GM21529 (cell line): ENCODE results near the gene ARHGAP4.

ENCODE experiments used
- ATAC-seq: cut with Tn5 transposase; IDR thresholded peaks from one replicate; pipeline ENCODE4 v1.9.1; 2021; ENCODE audit not compliant: unreplicated experiment

The ARHGAP4 gene

GRCh38 chrX:153928846-153929245 is 2.8 kb upstream of the ARHGAP4 start:
- ATAC-seq: no peak

GRCh38 chrX:153927922-153928760 is 2.1 kb upstream of the ARHGAP4 start:
- peak; percentile 84 for ATAC-seq

GRCh38 chrX:153927672-153927921 is 1.5 kb upstream of the ARHGAP4 start:
- ATAC-seq: no peak

GRCh38 chrX:153926858-153927671 is 1.0 kb upstream of the ARHGAP4 start:
- ATAC-seq: peak; percentile 45

- ATAC-seq: peak; percentile 0
Measured at GRCh38 chrX:153926552-153926857, 441 bp upstream of the ARHGAP4 start.

GRCh38 chrX:153925387-153925738 is 701 bp downstream of the ARHGAP4 start:
- ATAC-seq: no peak

GRCh38 chrX:153924149-153924861 is 1.8 kb downstream of the ARHGAP4 start:
- ATAC-seq: no peak

GRCh38 chrX:153922932-153923857 is 2.9 kb downstream of the ARHGAP4 start:
- ATAC-seq: no peak

- no peak for ATAC-seq
Measured at GRCh38 chrX:153921511-153922446, 4.3 kb downstream of the ARHGAP4 start.

GRCh38 chrX:153921070-153921469 is 5.0 kb downstream of the ARHGAP4 start:
- ATAC-seq: no peak

- no peak for ATAC-seq
Measured at GRCh38 chrX:153920546-153920945, 5.5 kb downstream of the ARHGAP4 start.

- no peak for ATAC-seq
Measured at GRCh38 chrX:153919281-153919680, 6.8 kb downstream of the ARHGAP4 start.

- no peak for ATAC-seq
Measured at GRCh38 chrX:153917869-153918268, 8.2 kb downstream of the ARHGAP4 start.

GRCh38 chrX:153913701-153914100 is 12.4 kb downstream of the ARHGAP4 start:
- no peak for ATAC-seq

GRCh38 chrX:153913211-153913610 is 12.9 kb downstream of the ARHGAP4 start:
- ATAC-seq: no peak

- ATAC-seq: no peak
Measured at GRCh38 chrX:153911798-153912197, 14.3 kb downstream of the ARHGAP4 start.

- ATAC-seq: no peak
Measured at GRCh38 chrX:153910446-153910845, 15.6 kb downstream of the ARHGAP4 start.

GRCh38 chrX:153909980-153910360 is 16.1 kb downstream of the ARHGAP4 start:
- no peak for ATAC-seq

- ATAC-seq: peak; percentile 42
Measured at GRCh38 chrX:153909024-153909979, 16.8 kb downstream of the ARHGAP4 start.
